NB4 (cell line): ENCODE data around the gene LMO1.

Experiments used
- POLR2A ChIP-seq: IDR thresholded peaks from 2 replicates; pipeline ENCODE4 v1.6.1; 2011; ENCODE audit warnings: mild to moderate bottlenecking; ENCODE audit not compliant: insufficient read length; ENCODE audit errors: extremely low read depth
- TF ChIP-seq, protein P1 (sequence below): IDR thresholded peaks from one replicate; pipeline ENCODE4 v1.5.1; 2012; ENCODE audit warnings: low read depth, low read length
- TF ChIP-seq, protein P2 (sequence below): IDR thresholded peaks from 2 replicates; pipeline ENCODE4 v1.6.1; 2011; ENCODE audit warnings: low read depth, low read length

DNA sequence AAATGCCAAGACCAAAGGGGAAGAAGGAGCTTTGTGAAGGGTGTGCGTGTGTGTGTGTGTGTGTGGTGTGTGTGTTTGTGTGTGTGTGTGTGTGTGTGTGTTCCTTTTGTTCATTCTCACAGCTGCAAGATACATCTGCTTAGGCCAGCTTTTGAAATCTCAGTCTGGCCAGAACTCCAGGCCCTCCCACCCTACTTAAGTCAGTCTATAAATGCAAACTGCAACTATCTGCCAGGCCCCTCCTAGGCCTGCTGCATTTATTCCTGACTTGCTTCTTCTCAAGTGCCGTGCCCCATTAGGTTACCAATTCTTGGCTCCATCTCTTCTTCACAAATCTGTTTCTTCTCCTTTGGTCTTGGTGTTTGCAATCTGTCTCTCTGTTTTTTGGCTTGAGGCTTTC, 73.2 kb downstream of the LMO1 start:
- TF ChIP-seq POLR2A: no peak
- TF ChIP-seq, protein P1, sequence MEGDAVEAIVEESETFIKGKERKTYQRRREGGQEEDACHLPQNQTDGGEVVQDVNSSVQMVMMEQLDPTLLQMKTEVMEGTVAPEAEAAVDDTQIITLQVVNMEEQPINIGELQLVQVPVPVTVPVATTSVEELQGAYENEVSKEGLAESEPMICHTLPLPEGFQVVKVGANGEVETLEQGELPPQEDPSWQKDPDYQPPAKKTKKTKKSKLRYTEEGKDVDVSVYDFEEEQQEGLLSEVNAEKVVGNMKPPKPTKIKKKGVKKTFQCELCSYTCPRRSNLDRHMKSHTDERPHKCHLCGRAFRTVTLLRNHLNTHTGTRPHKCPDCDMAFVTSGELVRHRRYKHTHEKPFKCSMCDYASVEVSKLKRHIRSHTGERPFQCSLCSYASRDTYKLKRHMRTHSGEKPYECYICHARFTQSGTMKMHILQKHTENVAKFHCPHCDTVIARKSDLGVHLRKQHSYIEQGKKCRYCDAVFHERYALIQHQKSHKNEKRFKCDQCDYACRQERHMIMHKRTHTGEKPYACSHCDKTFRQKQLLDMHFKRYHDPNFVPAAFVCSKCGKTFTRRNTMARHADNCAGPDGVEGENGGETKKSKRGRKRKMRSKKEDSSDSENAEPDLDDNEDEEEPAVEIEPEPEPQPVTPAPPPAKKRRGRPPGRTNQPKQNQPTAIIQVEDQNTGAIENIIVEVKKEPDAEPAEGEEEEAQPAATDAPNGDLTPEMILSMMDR: no peak
- TF ChIP-seq, protein P2, sequence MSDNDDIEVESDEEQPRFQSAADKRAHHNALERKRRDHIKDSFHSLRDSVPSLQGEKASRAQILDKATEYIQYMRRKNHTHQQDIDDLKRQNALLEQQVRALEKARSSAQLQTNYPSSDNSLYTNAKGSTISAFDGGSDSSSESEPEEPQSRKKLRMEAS: no peak
